Liver (tissue), 9 donors: ENCODE measurements around the gene ACACB. TPM values are rescaled to one million over a fixed set of nuclear protein-coding genes. Genes with fewer than 3 reads are reported as not detected.

ENCODE experiments used
- DNase-seq: peaks from one replicate; pipeline ENCODE4 v3.0.0-alpha.2; 2017; ENCODE audit warnings: low spot score
- H3K27ac ChIP-seq, 2 donors: one replicate each; pipeline ENCODE4 v1.7.0; 2013; ENCODE audit warnings: inconsistent platforms in 2 of 2, low read length in 2 of 2, control low read depth in 1 of 2, low read depth in 1 of 2, mild to moderate bottlenecking in 1 of 2
- H3K27me3 ChIP-seq, 4 donors: one replicate each; pipeline versions ENCODE4 v1.6.1 to v1.7.0; 2013; ENCODE audit warnings: low read length in 3 of 4, inconsistent platforms in 1 of 4, mild to moderate bottlenecking in 1 of 4, moderate library complexity in 1 of 4; ENCODE audit not compliant: control insufficient read depth in 4 of 4, insufficient read depth in 4 of 4
- H3K36me3 ChIP-seq, 4 donors: one replicate each; pipeline versions ENCODE4 v1.6.1 to v1.7.0; 2013; ENCODE audit warnings: low read length in 3 of 4, mild to moderate bottlenecking in 3 of 4, low read depth in 1 of 4, moderate library complexity in 1 of 4; ENCODE audit not compliant: control insufficient read depth in 4 of 4, insufficient read depth in 3 of 4
- H3K4me1 ChIP-seq, 4 donors: one replicate each; pipeline versions ENCODE4 v1.6.1 to v1.7.0; 2013; ENCODE audit warnings: low read length in 3 of 4, mild to moderate bottlenecking in 3 of 4, moderate library complexity in 1 of 4; ENCODE audit not compliant: control insufficient read depth in 4 of 4, insufficient read depth in 4 of 4
- H3K4me3 ChIP-seq, 3 donors: one replicate each; pipeline versions ENCODE4 v1.6.1 to v1.7.0; 2013; ENCODE audit warnings: low read length in 3 of 3, control low read depth in 1 of 3, low read depth in 1 of 3, mild to moderate bottlenecking in 1 of 3
- H3K9ac ChIP-seq, 2 donors: one replicate each; pipeline ENCODE4 v1.7.0; 2013; ENCODE audit warnings: low read length in 2 of 2, mild to moderate bottlenecking in 2 of 2, moderate library complexity in 2 of 2, control low read depth in 1 of 2, low read depth in 1 of 2
- H3K9me3 ChIP-seq, 4 donors: one replicate each; pipeline versions ENCODE4 v1.6.1 to v1.7.0; 2013; ENCODE audit warnings: low read length in 3 of 4; ENCODE audit not compliant: control insufficient read depth in 4 of 4
- ATF3 ChIP-seq: IDR thresholded peaks from 2 replicates; pipeline ENCODE4 v1.6.1; 2016; ENCODE audit warnings: antibody characterized with exemption
- CTCF ChIP-seq: fragments of 150-350 bp; IDR thresholded peaks from 2 replicates; pipeline ENCODE4 v1.5.1; 2017; ENCODE audit warnings: improper control_type of control experiment, low read depth, low read length; ENCODE audit not compliant: missing input control
- EGR1 ChIP-seq, 2 donors: IDR thresholded peaks; 2 replicates each; pipeline ENCODE4 v1.6.1; 2016 to 2018; ENCODE audit warnings: antibody characterized with exemption in 2 of 2, low read depth in 2 of 2
- FOXA1 ChIP-seq: IDR thresholded peaks from 2 replicates; pipeline ENCODE4 v1.6.1; 2016; ENCODE audit warnings: antibody characterized with exemption
- FOXA2 ChIP-seq: IDR thresholded peaks from 2 replicates; pipeline ENCODE4 v1.6.1; 2016; ENCODE audit warnings: antibody characterized with exemption
- GABPA ChIP-seq, 2 donors: IDR thresholded peaks in 1 of 2; conservative IDR thresholded peaks in 1 of 2; 2 replicates each; pipeline ENCODE4 v1.6.1; 2016; ENCODE audit warnings: antibody characterized with exemption in 2 of 2, mild to moderate bottlenecking in 1 of 2, moderate library complexity in 1 of 2
- HNF4A ChIP-seq, 2 donors: conservative IDR thresholded peaks; 2 replicates each; pipeline ENCODE4 v1.6.1; 2016; ENCODE audit warnings: antibody characterized with exemption in 2 of 2, mild to moderate bottlenecking in 2 of 2
- HNF4G ChIP-seq: IDR thresholded peaks from 2 replicates; pipeline ENCODE4 v1.6.1; 2016; ENCODE audit warnings: antibody characterized with exemption
- JUND ChIP-seq, 2 donors: IDR thresholded peaks; 2 replicates each; pipeline ENCODE4 v1.6.1; 2016; ENCODE audit warnings: antibody characterized with exemption in 2 of 2
- MAX ChIP-seq: IDR thresholded peaks from 2 replicates; pipeline ENCODE4 v1.6.1; 2016; ENCODE audit warnings: antibody characterized with exemption
- NR2F2 ChIP-seq: IDR thresholded peaks from 2 replicates; pipeline ENCODE4 v1.6.1; 2016; ENCODE audit warnings: antibody characterized with exemption
- RAD21 ChIP-seq, 2 donors: IDR thresholded peaks; 2 replicates each; pipeline ENCODE4 v1.6.1; 2016; ENCODE audit warnings: antibody characterized with exemption in 2 of 2, mild to moderate bottlenecking in 2 of 2
- REST ChIP-seq: IDR thresholded peaks from 2 replicates; pipeline ENCODE4 v1.6.1; 2016; ENCODE audit warnings: antibody characterized with exemption, mild to moderate bottlenecking
- RXRA ChIP-seq, 2 donors: IDR thresholded peaks; 2 replicates each; pipeline ENCODE4 v1.6.1; 2017 to 2018; ENCODE audit warnings: antibody characterized with exemption in 2 of 2, mild to moderate bottlenecking in 1 of 2
- SP1 ChIP-seq: IDR thresholded peaks from 2 replicates; pipeline ENCODE4 v1.6.1; 2018; ENCODE audit warnings: antibody characterized with exemption, mild to moderate bottlenecking
- TAF1 ChIP-seq: conservative IDR thresholded peaks from 2 replicates; pipeline ENCODE4 v1.6.1; 2016; ENCODE audit warnings: antibody characterized with exemption, mild to moderate bottlenecking
- YY1 ChIP-seq: IDR thresholded peaks from 2 replicates; pipeline ENCODE4 v1.6.1; 2016; ENCODE audit warnings: antibody characterized with exemption, mild to moderate bottlenecking
- ZBTB33 ChIP-seq: IDR thresholded peaks from 2 replicates; pipeline ENCODE4 v1.6.1; 2016; ENCODE audit warnings: antibody characterized with exemption
- WGBS: extraction: QIAGEN DNeasy Blood & Tissue Kit; methylation state at CpG from one replicate; pipeline ENCODE4 v1.1.7; 2013; 5-methylcytosine and 5-hydroxymethylcytosine counted together
- polyA plus RNA-seq, 2 donors: library from polyadenylated mRNA; stranded (reverse) in 1 of 2; unstranded in 1 of 2; fragments of 200-250 nt in 1 of 2; fragments of >200 nt in 1 of 2; fragmentation: Nextera tagmentation in 1 of 2; extraction: Ambion mirVana in 1 of 2; gene quantifications; one replicate each; pipeline versions ENCODE4 v1.2.1 to v1.2.3, GENCODE V29; 2013 to 2015
- total RNA-seq, 2 donors: library from RNA; depleted of rRNA; stranded (reverse); fragments of >200 nt; gene quantifications; one replicate each; pipeline ENCODE4 v1.2.3, GENCODE V29; 2014
- donor health status: healthy.
- donor health status: healthy.
- donor health status: healthy.
- donor health status: healthy.
- donor health status: healthy.

Gene ACACB
- total and polyA plus RNA-seq, 4 donors, result 12.9 to 288 (median 52.1) TPM

- Histone ChIP-seq H3K4me1 (no peaks in the 10 kb centered on the region), H3K36me3 (no peaks in the 10 kb centered on the region), H3K27me3 (no peaks in the 10 kb centered on the region), H3K9me3 (no peaks in the 10 kb centered on the region), H3K27ac (no peak overlapping the region), H3K9ac (no peak overlapping the region), H3K4me3 (no peak overlapping the region)
- TF ChIP-seq FOXA2, result no peak
- TF ChIP-seq SP1, result no peak
- no peak for TF ChIP-seq RAD21 (IDR thresholded peaks at IDR 0.05)
- TF ChIP-seq MAX, result no peak
- TF ChIP-seq ZBTB33, result no peak
- no peak for TF ChIP-seq FOXA1
- no peak for TF ChIP-seq JUND (IDR thresholded peaks at IDR 0.05)
- TF ChIP-seq CTCF, result no peak
- no peak for TF ChIP-seq HNF4G
- no peak for TF ChIP-seq GABPA (IDR thresholded peaks at IDR 0.05 in 1 of 2, conservative IDR thresholded peaks at IDR 0.05 in 1 of 2)
- TF ChIP-seq NR2F2, result no peak
- TF ChIP-seq EGR1 (IDR thresholded peaks at IDR 0.05; ENCODE audit: low read depth in 2 of 2), result no peak
- no peak for TF ChIP-seq REST
- TF ChIP-seq ATF3, result no peak
- TF ChIP-seq YY1, result no peak
- no peak for TF ChIP-seq TAF1
- no peak for TF ChIP-seq HNF4A (conservative IDR thresholded peaks at IDR 0.05)
- TF ChIP-seq RXRA (IDR thresholded peaks at IDR 0.05), result no peak
- DNase-seq, result no peak
- 85% methylated on average over 7 of the region's 7 CpGs for WGBS
Measured at GRCh38 chr12:109287181-109287580, 170.8 kb downstream of the ACACB start.
